KMS-11 (cell line): Measurements from ENCODE around the gene HOXC4.
"Not testable (repeated sequence)": the region's sequence is repeated elsewhere in the genome, so short reads cannot be mapped to it uniquely, and the experiment has no call there.

Experiments used
- H2AFZ ChIP-seq: fragments of 200-600 bp; sonication (generic); 2 replicates; pipeline ENCODE4 v1.6.1; 2016; ENCODE audit warnings: antibody characterized with exemption, mixed run types, low read depth
- H3K27ac ChIP-seq: fragments of 200-600 bp; sonication (generic); 2 replicates; pipeline ENCODE4 v1.6.1; 2016; ENCODE audit warnings: mild to moderate bottlenecking, mixed run types
- H3K27me3 ChIP-seq: fragments of 200-600 bp; sonication (generic); 2 replicates; pipeline ENCODE4 v1.6.1; 2017; ENCODE audit warnings: mild to moderate bottlenecking, low read depth, mixed run types, moderate library complexity; ENCODE audit not compliant: insufficient read depth
- H3K36me3 ChIP-seq: fragments of 200-600 bp; sonication (generic); 2 replicates; pipeline ENCODE4 v1.6.1; 2017; ENCODE audit warnings: mild to moderate bottlenecking, mixed run types; ENCODE audit not compliant: insufficient read depth
- H3K4me1 ChIP-seq: fragments of 200-600 bp; sonication (generic); 2 replicates; pipeline ENCODE4 v1.6.1; 2016; ENCODE audit warnings: mild to moderate bottlenecking, low read depth, mixed run types; ENCODE audit not compliant: poor library complexity, severe bottlenecking
- H3K4me2 ChIP-seq: fragments of 200-600 bp; sonication (generic); 2 replicates; pipeline ENCODE4 v1.7.0; 2016; ENCODE audit warnings: mild to moderate bottlenecking, mixed run types
- H3K4me3 ChIP-seq: fragments of 200-600 bp; sonication (generic); IDR thresholded peaks from 2 replicates; pipeline ENCODE4 v1.6.1; 2017; ENCODE audit warnings: low read depth, low read length, mixed read lengths; ENCODE audit not compliant: insufficient read depth
- H3K79me2 ChIP-seq: fragments of 200-600 bp; sonication (generic); 2 replicates; pipeline ENCODE4 v1.6.1; 2016; ENCODE audit warnings: low read depth, mixed run types; ENCODE audit not compliant: insufficient read depth
- H3K9ac ChIP-seq: fragments of 200-600 bp; sonication (generic); 2 replicates; pipeline ENCODE4 v1.6.1; 2016; ENCODE audit warnings: mild to moderate bottlenecking, mixed run types
- H4K20me1 ChIP-seq: fragments of 200-600 bp; sonication (generic); 2 replicates; pipeline ENCODE4 v1.6.1; 2016; ENCODE audit warnings: mild to moderate bottlenecking, mixed run types; ENCODE audit not compliant: insufficient read depth
- TF ChIP-seq, protein P1 (sequence below): fragments of 200-600 bp; sonication (generic); conservative IDR thresholded peaks from 2 replicates; pipeline ENCODE4 v1.6.1; 2017; ENCODE audit warnings: low read depth, mild to moderate bottlenecking, antibody characterized with exemption, low read length, moderate library complexity, mixed read lengths

HOXC4 gene

DNA sequence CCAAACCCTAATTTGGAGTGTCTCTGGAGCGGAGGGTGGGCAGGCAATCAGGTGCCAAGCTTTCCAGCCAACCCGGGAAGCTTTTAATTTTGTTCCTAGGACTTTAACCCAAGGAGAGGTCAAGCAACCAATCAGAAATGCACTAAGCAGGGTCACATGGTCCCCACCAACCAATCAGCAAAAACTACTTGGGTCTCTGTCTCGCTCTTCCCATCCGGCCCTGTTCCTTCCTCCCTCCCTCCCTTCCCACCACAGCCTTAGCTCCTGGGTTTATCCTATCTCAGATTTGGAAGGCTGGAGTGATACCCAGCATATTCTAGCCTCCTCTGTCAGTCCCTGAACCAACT lies 13.5 kb upstream of the HOXC4 start:
- H3K4me2 ChIP-seq = no peak overlapping the region
- no peaks in the 10 kb centered on the region for H3K4me1 ChIP-seq
- peaks cover 98% of the 10 kb centered on the region for H3K27me3 ChIP-seq
- H4K20me1 ChIP-seq = no peaks in the 10 kb centered on the region
- H3K79me2 ChIP-seq = no peaks in the 10 kb centered on the region
- H3K27ac ChIP-seq = no peak overlapping the region
- no peaks in the 10 kb centered on the region for H3K36me3 ChIP-seq
- no peak overlapping the region for H3K9ac ChIP-seq
- peak overlapping the region; percentile 14; the same call in 1 of the 2 replicates for H2AFZ ChIP-seq
- H3K4me3 ChIP-seq = no peak overlapping the region
- TF ChIP-seq, protein P1, sequence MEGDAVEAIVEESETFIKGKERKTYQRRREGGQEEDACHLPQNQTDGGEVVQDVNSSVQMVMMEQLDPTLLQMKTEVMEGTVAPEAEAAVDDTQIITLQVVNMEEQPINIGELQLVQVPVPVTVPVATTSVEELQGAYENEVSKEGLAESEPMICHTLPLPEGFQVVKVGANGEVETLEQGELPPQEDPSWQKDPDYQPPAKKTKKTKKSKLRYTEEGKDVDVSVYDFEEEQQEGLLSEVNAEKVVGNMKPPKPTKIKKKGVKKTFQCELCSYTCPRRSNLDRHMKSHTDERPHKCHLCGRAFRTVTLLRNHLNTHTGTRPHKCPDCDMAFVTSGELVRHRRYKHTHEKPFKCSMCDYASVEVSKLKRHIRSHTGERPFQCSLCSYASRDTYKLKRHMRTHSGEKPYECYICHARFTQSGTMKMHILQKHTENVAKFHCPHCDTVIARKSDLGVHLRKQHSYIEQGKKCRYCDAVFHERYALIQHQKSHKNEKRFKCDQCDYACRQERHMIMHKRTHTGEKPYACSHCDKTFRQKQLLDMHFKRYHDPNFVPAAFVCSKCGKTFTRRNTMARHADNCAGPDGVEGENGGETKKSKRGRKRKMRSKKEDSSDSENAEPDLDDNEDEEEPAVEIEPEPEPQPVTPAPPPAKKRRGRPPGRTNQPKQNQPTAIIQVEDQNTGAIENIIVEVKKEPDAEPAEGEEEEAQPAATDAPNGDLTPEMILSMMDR = no peak

DNA sequence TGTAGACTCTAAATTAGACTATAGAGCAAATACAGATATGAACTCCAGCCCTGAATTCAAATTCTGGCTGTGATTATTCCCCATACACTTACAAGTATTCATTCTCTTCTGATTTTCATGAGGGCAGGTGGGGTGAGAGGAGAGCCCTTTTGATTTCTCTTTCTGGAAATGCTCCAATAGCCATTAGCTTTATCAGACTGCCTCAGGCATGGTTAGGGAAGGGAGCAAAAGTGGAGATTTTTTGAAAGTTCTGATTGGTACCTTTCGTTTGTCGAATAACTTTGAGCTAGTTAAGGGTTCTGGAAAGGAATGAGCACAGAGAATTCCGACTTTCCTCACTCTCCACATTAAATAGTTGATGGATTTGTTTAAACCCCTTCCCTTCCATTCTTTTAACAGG lies 13.0 kb upstream of the HOXC4 start:
- peaks cover 98% of the 10 kb centered on the region for H3K27me3 ChIP-seq
- no peak overlapping the region for H3K27ac ChIP-seq
- H3K4me3 ChIP-seq = no peak overlapping the region
- no peak overlapping the region for H3K4me2 ChIP-seq
- H4K20me1 ChIP-seq = no peaks in the 10 kb centered on the region
- no peaks in the 10 kb centered on the region for H3K79me2 ChIP-seq
- no peak overlapping the region for H3K9ac ChIP-seq
- H3K36me3 ChIP-seq = no peaks in the 10 kb centered on the region
- no peaks in the 10 kb centered on the region for H3K4me1 ChIP-seq
- TF ChIP-seq, protein P1 = no peak
- peak overlapping the region; percentile 14; the same call in 1 of the 2 replicates for H2AFZ ChIP-seq

DNA sequence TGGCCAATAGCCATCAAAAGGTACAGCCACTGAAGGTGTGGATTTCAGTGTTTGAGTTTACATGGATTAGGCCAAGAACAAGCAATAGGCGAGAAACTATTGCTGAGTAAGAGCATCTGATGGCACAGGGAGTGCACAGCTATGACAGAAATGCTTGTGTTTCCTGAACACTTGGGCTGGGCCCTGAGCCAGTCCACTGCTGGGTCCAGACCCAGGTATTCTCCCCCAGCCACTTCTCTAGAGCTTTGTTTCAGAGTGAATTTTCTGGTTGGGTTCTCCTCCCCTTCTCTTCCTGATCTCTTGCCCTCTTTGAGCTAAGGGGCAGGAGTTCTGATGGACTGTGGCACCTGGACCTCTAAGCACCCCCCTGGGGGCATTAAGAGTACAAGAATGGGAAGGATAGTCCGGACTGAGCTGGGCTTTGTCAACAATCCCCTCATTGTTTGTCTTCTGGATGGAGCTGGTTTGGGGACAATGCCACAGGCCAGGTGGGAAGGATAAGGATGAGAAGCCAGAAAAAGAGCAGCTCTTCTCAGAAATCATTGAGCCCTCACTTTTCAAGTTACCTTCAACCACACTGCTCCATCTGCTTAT lies 12.4 kb upstream of the HOXC4 start:
- H2AFZ ChIP-seq = no peak overlapping the region
- H3K79me2 ChIP-seq = no peaks in the 10 kb centered on the region
- H3K36me3 ChIP-seq = no peaks in the 10 kb centered on the region
- H4K20me1 ChIP-seq = no peaks in the 10 kb centered on the region
- H3K27me3 ChIP-seq = peaks cover 98% of the 10 kb centered on the region
- no peak overlapping the region for H3K9ac ChIP-seq
- H3K4me2 ChIP-seq = no peak overlapping the region
- no peak overlapping the region for H3K27ac ChIP-seq
- TF ChIP-seq, protein P1 = no peak
- H3K4me3 ChIP-seq = no peak overlapping the region
- H3K4me1 ChIP-seq = no peaks in the 10 kb centered on the region

DNA sequence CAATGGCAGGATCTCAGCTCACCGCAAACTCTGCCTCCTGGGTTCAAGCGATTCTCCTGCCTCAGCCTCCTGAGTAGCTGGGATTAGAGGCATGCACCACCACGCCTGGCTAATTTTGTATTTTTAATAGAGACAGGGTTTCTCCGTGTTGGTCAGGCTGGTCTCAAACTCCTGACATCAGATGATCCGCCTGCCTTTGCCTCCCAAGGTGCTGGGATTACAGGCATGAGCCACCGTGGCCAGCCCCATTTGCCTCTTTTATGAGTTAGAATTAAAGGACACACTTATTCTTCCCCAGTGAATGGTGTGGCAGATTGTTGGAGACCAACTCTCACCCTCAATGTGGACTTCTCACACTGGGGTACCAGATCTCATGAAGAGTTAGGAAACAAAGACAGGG lies 11.6 kb upstream of the HOXC4 start:
- H3K79me2 ChIP-seq, H3K4me1 ChIP-seq: not testable (repeated sequence)
- peaks cover 98% of the 10 kb centered on the region for H3K27me3 ChIP-seq

DNA sequence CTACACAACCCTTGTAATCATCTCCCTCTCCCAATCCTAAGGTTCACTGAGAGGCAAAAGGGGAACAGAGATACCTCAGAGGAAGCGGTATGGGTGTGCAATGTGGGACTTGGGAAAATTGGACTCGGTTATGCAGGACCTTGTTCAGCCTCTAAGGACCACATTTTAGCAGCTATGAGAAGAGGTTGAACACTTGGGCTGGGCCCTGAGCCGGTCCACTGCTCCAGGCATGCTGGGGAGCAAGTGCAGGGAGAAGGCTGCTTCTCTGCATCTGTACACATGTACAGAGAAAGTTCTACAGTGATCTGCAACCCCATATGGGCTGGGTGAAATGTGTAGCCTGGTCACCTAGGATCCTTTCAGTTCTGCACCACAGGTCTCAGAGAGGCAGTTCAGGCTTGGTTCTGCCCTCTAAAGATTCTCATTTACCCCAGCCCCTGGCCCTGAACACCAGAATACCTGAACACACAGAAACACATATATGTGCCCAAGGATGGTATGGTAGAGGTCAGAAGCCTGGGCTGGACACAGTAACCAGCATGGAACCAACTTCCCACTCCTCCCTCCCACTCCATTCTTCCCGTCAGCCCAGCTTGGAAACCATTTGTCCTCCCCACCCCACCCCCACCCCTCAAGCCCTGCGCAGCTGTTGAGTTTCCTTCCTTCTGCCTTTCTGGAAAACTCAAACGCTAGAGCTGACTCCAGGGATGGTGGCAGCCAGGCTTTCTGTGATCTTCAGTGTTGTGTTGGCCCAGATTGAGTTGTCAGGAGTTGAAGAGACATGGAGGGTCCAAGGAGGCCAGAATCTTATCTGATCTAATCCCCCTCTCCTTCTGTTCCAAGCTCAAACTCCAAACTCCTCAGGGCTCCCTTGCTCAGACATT lies 10.4 kb upstream of the HOXC4 start:
- Histone ChIP-seq H3K4me1 (no peaks in the 10 kb centered on the region), H3K79me2 (no peaks in the 10 kb centered on the region), H4K20me1 (no peaks in the 10 kb centered on the region), H3K36me3 (no peaks in the 10 kb centered on the region), H2AFZ (no peak overlapping the region), H3K4me2 (no peak overlapping the region), H3K27ac (no peak overlapping the region), H3K9ac (no peak overlapping the region), H3K4me3 (no peak overlapping the region), H3K27me3 (peaks cover 98% of the 10 kb centered on the region)
- TF ChIP-seq, protein P1 = no peak

More for the DNA sequence above, 11.6 kb upstream of the HOXC4 start:
- H3K9ac ChIP-seq, H3K4me3 ChIP-seq, H2AFZ ChIP-seq, H3K4me2 ChIP-seq, H3K36me3 ChIP-seq, H3K27ac ChIP-seq, H4K20me1 ChIP-seq: not testable (repeated sequence)
